NT2/D1 (cell line): ENCODE data around the gene MCOLN3.

ENCODE experiments used
- DNase-seq: peaks from one replicate; pipeline ENCODE4 v3.0.0-alpha.2; 2011; ENCODE audit warnings: low read depth, low spot score
- H3K27me3 ChIP-seq: 2 replicates; pipeline ENCODE4 v1.6.0; 2011; ENCODE audit warnings: mild to moderate bottlenecking; ENCODE audit not compliant: insufficient read length, insufficient read depth
- H3K36me3 ChIP-seq: 2 replicates; pipeline ENCODE4 v1.6.1; 2011; ENCODE audit warnings: mild to moderate bottlenecking, low read length, mixed read lengths; ENCODE audit not compliant: insufficient read depth, insufficient read length
- H3K4me1 ChIP-seq: 2 replicates; pipeline ENCODE4 v1.5.1; 2011; ENCODE audit not compliant: insufficient read depth, insufficient read length
- H3K4me3 ChIP-seq: 2 replicates; pipeline ENCODE4 v1.5.1; 2011; ENCODE audit warnings: low read depth; ENCODE audit not compliant: insufficient read length
- H3K9ac ChIP-seq: 2 replicates; pipeline ENCODE4 v1.6.0; 2011; ENCODE audit warnings: low read depth; ENCODE audit not compliant: insufficient read length
- H3K9me3 ChIP-seq: 2 replicates; pipeline ENCODE4 v1.5.1; 2011; ENCODE audit warnings: mild to moderate bottlenecking, low read length; ENCODE audit not compliant: insufficient read depth
- SUZ12 ChIP-seq: IDR thresholded peaks from 2 replicates; pipeline ENCODE4 v1.6.1; 2011; ENCODE audit not compliant: insufficient read length, insufficient read depth; ENCODE audit errors: extremely low read depth
- YY1 ChIP-seq: IDR thresholded peaks from 2 replicates; pipeline ENCODE4 v1.6.1; 2011; ENCODE audit not compliant: insufficient read length, insufficient read depth
- ZNF274 ChIP-seq: IDR thresholded peaks from 2 replicates; pipeline ENCODE4 v1.6.1; 2011; ENCODE audit warnings: mild to moderate bottlenecking, low read depth, low read length

Gene MCOLN3

GRCh38 chr1:85087659-85088407 lies 39.5 kb upstream of the MCOLN3 start:
- H3K9ac ChIP-seq, result no peak overlapping the region
- TF ChIP-seq ZNF274, result no peak
- TF ChIP-seq YY1, result no peak
- TF ChIP-seq SUZ12, result no peak
- no peaks in the 10 kb centered on the region for H3K4me1 ChIP-seq
- no peaks in the 10 kb centered on the region for H3K36me3 ChIP-seq
- no peak for DNase-seq
- H3K9me3 ChIP-seq, result no peaks in the 10 kb centered on the region
- H3K4me3 ChIP-seq, result no peak overlapping the region
- H3K27me3 ChIP-seq, result no peaks in the 10 kb centered on the region

GRCh38 chr1:85085417-85085816 lies 37.1 kb upstream of the MCOLN3 start:
- TF ChIP-seq YY1 (no peak), SUZ12 (no peak), ZNF274 (no peak)
- Histone ChIP-seq H3K36me3 (no peaks in the 10 kb centered on the region), H3K9me3 (no peaks in the 10 kb centered on the region), H3K4me1 (no peaks in the 10 kb centered on the region), H3K4me3 (no peak overlapping the region), H3K9ac (no peak overlapping the region), H3K27me3 (no peaks in the 10 kb centered on the region)
- no peak for DNase-seq

- Histone ChIP-seq H3K9me3 (peaks cover 5% of the 10 kb centered on the region; the same call in 1 of the 2 replicates), H3K4me3 (no peak overlapping the region), H3K4me1 (no peaks in the 10 kb centered on the region), H3K36me3 (no peaks in the 10 kb centered on the region), H3K27me3 (no peaks in the 10 kb centered on the region), H3K9ac (no peak overlapping the region)
- DNase-seq, result no peak
- no peak for TF ChIP-seq SUZ12
Observed at GRCh38 chr1:85078903-85079302, 30.6 kb upstream of the MCOLN3 start.

GRCh38 chr1:85074365-85074964 lies 26.2 kb upstream of the MCOLN3 start:
- no peaks in the 10 kb centered on the region for H3K36me3 ChIP-seq
- TF ChIP-seq YY1 (no peak), ZNF274 (no peak), SUZ12 (no peak)
- DNase-seq, result no peak
- no peak overlapping the region for H3K4me3 ChIP-seq
- H3K27me3 ChIP-seq, result no peaks in the 10 kb centered on the region
- H3K4me1 ChIP-seq, result no peaks in the 10 kb centered on the region
- no peak overlapping the region for H3K9ac ChIP-seq
- H3K9me3 ChIP-seq, result peaks cover 5% of the 10 kb centered on the region; the same call in 1 of the 2 replicates

GRCh38 chr1:85070972-85071492 lies 22.7 kb upstream of the MCOLN3 start:
- H3K4me1 ChIP-seq, result no peaks in the 10 kb centered on the region
- peaks cover 12% of the 10 kb centered on the region for H3K9me3 ChIP-seq
- H3K4me3 ChIP-seq, result no peak overlapping the region
- no peaks in the 10 kb centered on the region for H3K27me3 ChIP-seq
- no peak for DNase-seq
- TF ChIP-seq ZNF274 (no peak), SUZ12 (no peak), YY1 (no peak)
- no peak overlapping the region for H3K9ac ChIP-seq
- no peaks in the 10 kb centered on the region for H3K36me3 ChIP-seq

GRCh38 chr1:85068846-85069245 lies 20.5 kb upstream of the MCOLN3 start:
- H3K4me3 ChIP-seq, result no peak overlapping the region
- peaks cover 7% of the 10 kb centered on the region; the same call in 1 of the 2 replicates for H3K9me3 ChIP-seq
- no peaks in the 10 kb centered on the region for H3K36me3 ChIP-seq
- H3K27me3 ChIP-seq, result no peaks in the 10 kb centered on the region
- no peak for TF ChIP-seq ZNF274
- no peak for TF ChIP-seq SUZ12
- TF ChIP-seq YY1, result no peak
- H3K4me1 ChIP-seq, result no peaks in the 10 kb centered on the region
- DNase-seq, result no peak
- no peak overlapping the region for H3K9ac ChIP-seq

- Histone ChIP-seq H3K27me3 (no peaks in the 10 kb centered on the region), H3K36me3 (no peaks in the 10 kb centered on the region), H3K9me3 (peaks cover 7% of the 10 kb centered on the region; the same call in 1 of the 2 replicates), H3K4me1 (no peaks in the 10 kb centered on the region), H3K9ac (no peak overlapping the region), H3K4me3 (no peak overlapping the region)
- TF ChIP-seq SUZ12, result no peak
- no peak for TF ChIP-seq ZNF274
- TF ChIP-seq YY1, result no peak
- DNase-seq, result no peak
Observed at GRCh38 chr1:85065550-85065949, 17.2 kb upstream of the MCOLN3 start.
